Nephron (organoid): ENCODE measurements around the gene CDKAL1.

Source experiments
- H3K27ac Mint-ChIP-seq, 3 experiments: 2 replicates each; pipeline ENCODE4 v1.8.0; 2020; ENCODE audit warnings: mixed read lengths in 3 of 3, mild to moderate bottlenecking in 2 of 3, moderate library complexity in 1 of 3
- H3K27me3 Mint-ChIP-seq: 2 replicates; pipeline ENCODE4 v1.8.0; 2021; ENCODE audit warnings: low read depth, mild to moderate bottlenecking, moderate library complexity, mixed read lengths
- H3K36me3 Mint-ChIP-seq: 2 replicates; pipeline ENCODE4 v1.8.0; 2020; ENCODE audit warnings: low read depth, mixed read lengths
- H3K4me1 Mint-ChIP-seq: 2 replicates; pipeline ENCODE4 v1.8.0; 2020; ENCODE audit warnings: mixed read lengths
- H3K4me3 Mint-ChIP-seq, 3 experiments: 2 replicates each; pipeline ENCODE4 v1.8.0; 2020; ENCODE audit warnings: mild to moderate bottlenecking in 3 of 3, mixed read lengths in 3 of 3, moderate library complexity in 2 of 3
- H3K9me3 Mint-ChIP-seq: 2 replicates; pipeline ENCODE4 v1.8.0; 2020; ENCODE audit warnings: mixed read lengths
- CTCF ChIP-seq, 3 experiments: fragments of 200-600 bp; sonication (generic); IDR thresholded peaks; one replicate each; pipeline ENCODE4 v1.5.0; 2021; ENCODE audit warnings: antibody characterized with exemption in 3 of 3; ENCODE audit not compliant: unreplicated experiment in 3 of 3

CDKAL1 gene

GRCh38 chr6:20777801-20778200, 243.5 kb downstream of the CDKAL1 start:
- H3K4me1 Mint-ChIP-seq = peaks cover 4% of the 10 kb centered on the region

GRCh38 chr6:20778459-20778858, 244.2 kb downstream of the CDKAL1 start:
- no peaks in the 10 kb centered on the region for H3K9me3 Mint-ChIP-seq
- H3K36me3 Mint-ChIP-seq = peaks cover 16% of the 10 kb centered on the region
- peaks cover 4% of the 10 kb centered on the region for H3K4me1 Mint-ChIP-seq
- no peak overlapping the region for H3K4me3 Mint-ChIP-seq
- H3K27me3 Mint-ChIP-seq = no peaks in the 10 kb centered on the region
- no peak overlapping the region for H3K27ac Mint-ChIP-seq
- TF ChIP-seq CTCF (IDR thresholded peaks at IDR 0.05; ENCODE audit: unreplicated experiment in 3 of 3) = no peak

More at GRCh38 chr6:20777801-20778200, 243.5 kb downstream of the CDKAL1 start:
- no peak for TF ChIP-seq CTCF (IDR thresholded peaks at IDR 0.05; ENCODE audit: unreplicated experiment in 3 of 3)
- Mint-ChIP-seq H3K27ac (no peak overlapping the region), H3K27me3 (no peaks in the 10 kb centered on the region), H3K36me3 (peaks cover 10% of the 10 kb centered on the region), H3K9me3 (no peaks in the 10 kb centered on the region), H3K4me3 (no peak overlapping the region)

GRCh38 chr6:20778912-20779311, 244.7 kb downstream of the CDKAL1 start:
- H3K4me3 Mint-ChIP-seq = no peak overlapping the region
- H3K27me3 Mint-ChIP-seq = no peaks in the 10 kb centered on the region
- H3K4me1 Mint-ChIP-seq = peaks cover 4% of the 10 kb centered on the region
- H3K9me3 Mint-ChIP-seq = no peaks in the 10 kb centered on the region
- H3K27ac Mint-ChIP-seq = no peak overlapping the region
- TF ChIP-seq CTCF (IDR thresholded peaks at IDR 0.05; ENCODE audit: unreplicated experiment in 3 of 3) = no peak
- peaks cover 20% of the 10 kb centered on the region for H3K36me3 Mint-ChIP-seq

- Mint-ChIP-seq H3K27ac (no peak overlapping the region), H3K4me3 (no peak overlapping the region), H3K36me3 (no peaks in the 10 kb centered on the region), H3K9me3 (no peaks in the 10 kb centered on the region), H3K4me1 (peaks cover 18% of the 10 kb centered on the region), H3K27me3 (no peaks in the 10 kb centered on the region)
- TF ChIP-seq CTCF (IDR thresholded peaks at IDR 0.05; ENCODE audit: unreplicated experiment in 3 of 3) = peak; percentile 28 to 37 (median 33)
Observed at GRCh38 chr6:20789162-20789561, 254.9 kb downstream of the CDKAL1 start.

- Mint-ChIP-seq H3K4me3 (no peak overlapping the region), H3K36me3 (no peaks in the 10 kb centered on the region), H3K27me3 (no peaks in the 10 kb centered on the region), H3K9me3 (no peaks in the 10 kb centered on the region), H3K4me1 (peaks cover 18% of the 10 kb centered on the region), H3K27ac (peak overlapping the region in 1 of 3 experiments; percentile 74)
- no peak for TF ChIP-seq CTCF (IDR thresholded peaks at IDR 0.05; ENCODE audit: unreplicated experiment in 3 of 3)
Observed at GRCh38 chr6:20790032-20790791, 256.0 kb downstream of the CDKAL1 start.

- H3K36me3 Mint-ChIP-seq = no peaks in the 10 kb centered on the region
- TF ChIP-seq CTCF (IDR thresholded peaks at IDR 0.05; ENCODE audit: unreplicated experiment in 3 of 3) = no peak
- peak overlapping the region; percentile 94 to 97 (median 95) for H3K27ac Mint-ChIP-seq
- peaks cover 18% of the 10 kb centered on the region for H3K4me1 Mint-ChIP-seq
- no peaks in the 10 kb centered on the region for H3K27me3 Mint-ChIP-seq
- no peak overlapping the region for H3K4me3 Mint-ChIP-seq
- no peaks in the 10 kb centered on the region for H3K9me3 Mint-ChIP-seq
Observed at GRCh38 chr6:20791074-20791473, 256.8 kb downstream of the CDKAL1 start.
